Liver (tissue), 9 donors: ENCODE data around the gene CMTM5. TPM values are rescaled to one million over a fixed set of nuclear protein-coding genes. Genes with fewer than 3 reads are reported as not detected.

Experiments
- DNase-seq: peaks from one replicate; pipeline ENCODE4 v3.0.0-alpha.2; 2017; ENCODE audit warnings: low spot score
- H3K27ac ChIP-seq, 2 donors: one replicate each; pipeline ENCODE4 v1.7.0; 2013; ENCODE audit warnings: inconsistent platforms in 2 of 2, low read length in 2 of 2, control low read depth in 1 of 2, low read depth in 1 of 2, mild to moderate bottlenecking in 1 of 2
- H3K27me3 ChIP-seq, 4 donors: one replicate each; pipeline versions ENCODE4 v1.6.1 to v1.7.0; 2013; ENCODE audit warnings: low read length in 3 of 4, inconsistent platforms in 1 of 4, mild to moderate bottlenecking in 1 of 4, moderate library complexity in 1 of 4; ENCODE audit not compliant: control insufficient read depth in 4 of 4, insufficient read depth in 4 of 4
- H3K36me3 ChIP-seq, 4 donors: one replicate each; pipeline versions ENCODE4 v1.6.1 to v1.7.0; 2013; ENCODE audit warnings: low read length in 3 of 4, mild to moderate bottlenecking in 3 of 4, low read depth in 1 of 4, moderate library complexity in 1 of 4; ENCODE audit not compliant: control insufficient read depth in 4 of 4, insufficient read depth in 3 of 4
- H3K4me1 ChIP-seq, 4 donors: one replicate each; pipeline versions ENCODE4 v1.6.1 to v1.7.0; 2013; ENCODE audit warnings: low read length in 3 of 4, mild to moderate bottlenecking in 3 of 4, moderate library complexity in 1 of 4; ENCODE audit not compliant: control insufficient read depth in 4 of 4, insufficient read depth in 4 of 4
- H3K4me3 ChIP-seq, 3 donors: one replicate each; pipeline versions ENCODE4 v1.6.1 to v1.7.0; 2013; ENCODE audit warnings: low read length in 3 of 3, control low read depth in 1 of 3, low read depth in 1 of 3, mild to moderate bottlenecking in 1 of 3
- H3K9ac ChIP-seq, 2 donors: one replicate each; pipeline ENCODE4 v1.7.0; 2013; ENCODE audit warnings: low read length in 2 of 2, mild to moderate bottlenecking in 2 of 2, moderate library complexity in 2 of 2, control low read depth in 1 of 2, low read depth in 1 of 2
- H3K9me3 ChIP-seq, 4 donors: one replicate each; pipeline versions ENCODE4 v1.6.1 to v1.7.0; 2013; ENCODE audit warnings: low read length in 3 of 4; ENCODE audit not compliant: control insufficient read depth in 4 of 4
- ATF3 ChIP-seq: IDR thresholded peaks from 2 replicates; pipeline ENCODE4 v1.6.1; 2016; ENCODE audit warnings: antibody characterized with exemption
- CTCF ChIP-seq: fragments of 150-350 bp; IDR thresholded peaks from 2 replicates; pipeline ENCODE4 v1.5.1; 2017; ENCODE audit warnings: improper control_type of control experiment, low read depth, low read length; ENCODE audit not compliant: missing input control
- EGR1 ChIP-seq, 2 donors: IDR thresholded peaks; 2 replicates each; pipeline ENCODE4 v1.6.1; 2016 to 2018; ENCODE audit warnings: antibody characterized with exemption in 2 of 2, low read depth in 2 of 2
- FOXA2 ChIP-seq: IDR thresholded peaks from 2 replicates; pipeline ENCODE4 v1.6.1; 2016; ENCODE audit warnings: antibody characterized with exemption
- GABPA ChIP-seq, 2 donors: IDR thresholded peaks in 1 of 2; conservative IDR thresholded peaks in 1 of 2; 2 replicates each; pipeline ENCODE4 v1.6.1; 2016; ENCODE audit warnings: antibody characterized with exemption in 2 of 2, mild to moderate bottlenecking in 1 of 2, moderate library complexity in 1 of 2
- HNF4A ChIP-seq, 2 donors: conservative IDR thresholded peaks; 2 replicates each; pipeline ENCODE4 v1.6.1; 2016; ENCODE audit warnings: antibody characterized with exemption in 2 of 2, mild to moderate bottlenecking in 2 of 2
- JUND ChIP-seq, 2 donors: IDR thresholded peaks; 2 replicates each; pipeline ENCODE4 v1.6.1; 2016; ENCODE audit warnings: antibody characterized with exemption in 2 of 2
- MAX ChIP-seq: IDR thresholded peaks from 2 replicates; pipeline ENCODE4 v1.6.1; 2016; ENCODE audit warnings: antibody characterized with exemption
- RAD21 ChIP-seq, 2 donors: IDR thresholded peaks; 2 replicates each; pipeline ENCODE4 v1.6.1; 2016; ENCODE audit warnings: antibody characterized with exemption in 2 of 2, mild to moderate bottlenecking in 2 of 2
- SP1 ChIP-seq: IDR thresholded peaks from 2 replicates; pipeline ENCODE4 v1.6.1; 2018; ENCODE audit warnings: antibody characterized with exemption, mild to moderate bottlenecking
- TAF1 ChIP-seq: conservative IDR thresholded peaks from 2 replicates; pipeline ENCODE4 v1.6.1; 2016; ENCODE audit warnings: antibody characterized with exemption, mild to moderate bottlenecking
- YY1 ChIP-seq: IDR thresholded peaks from 2 replicates; pipeline ENCODE4 v1.6.1; 2016; ENCODE audit warnings: antibody characterized with exemption, mild to moderate bottlenecking
- WGBS: extraction: QIAGEN DNeasy Blood & Tissue Kit; methylation state at CpG from one replicate; pipeline ENCODE4 v1.1.7; 2013; 5-methylcytosine and 5-hydroxymethylcytosine counted together
- polyA plus RNA-seq, 2 donors: library from polyadenylated mRNA; stranded (reverse) in 1 of 2; unstranded in 1 of 2; fragments of 200-250 nt in 1 of 2; fragments of >200 nt in 1 of 2; fragmentation: Nextera tagmentation in 1 of 2; extraction: Ambion mirVana in 1 of 2; gene quantifications; one replicate each; pipeline versions ENCODE4 v1.2.1 to v1.2.3, GENCODE V29; 2013 to 2015
- total RNA-seq, 2 donors: library from RNA; depleted of rRNA; stranded (reverse); fragments of >200 nt; gene quantifications; one replicate each; pipeline ENCODE4 v1.2.3, GENCODE V29; 2014
- TF ChIP-seq, protein P1 (sequence below): IDR thresholded peaks from 2 replicates; pipeline ENCODE4 v1.6.1; 2016; ENCODE audit warnings: antibody characterized with exemption, mild to moderate bottlenecking
- donor health status: healthy.
- donor health status: healthy.
- donor health status: healthy.
- donor health status: healthy.
- donor health status: healthy.

The CMTM5 gene
- total and polyA plus RNA-seq, 4 donors = 0.22 to 5.5 TPM; not detected in 2

GRCh38 chr14:23346693-23347405 is 30.0 kb upstream of the CMTM5 start (continued):
- no peak for TF ChIP-seq CTCF
- no peak for TF ChIP-seq SP1
- no peak for TF ChIP-seq HNF4A (conservative IDR thresholded peaks at IDR 0.05)
- TF ChIP-seq EGR1 (IDR thresholded peaks at IDR 0.05; ENCODE audit: low read depth in 2 of 2) = no peak
- TF ChIP-seq TAF1 = no peak
- no peak for TF ChIP-seq MAX

GRCh38 chr14:23347406-23348296 is 29.2 kb upstream of the CMTM5 start:
- H3K4me1 ChIP-seq = peaks cover 4 to 9% (median 6%) of the 10 kb centered on the region in 4 donors
- H3K9me3 ChIP-seq = no peaks in the 10 kb centered on the region
- peaks cover 0 to 4% (median 0%) of the 10 kb centered on the region in 4 donors for H3K27me3 ChIP-seq
- 94% methylated on average over 19 of the region's 19 CpGs for WGBS
- DNase-seq = no peak
- no peaks in the 10 kb centered on the region for H3K36me3 ChIP-seq
- no peak overlapping the region for H3K4me3 ChIP-seq
- H3K27ac ChIP-seq = no peak overlapping the region
- no peak for TF ChIP-seq RAD21 (IDR thresholded peaks at IDR 0.05)
- no peak for TF ChIP-seq HNF4A (conservative IDR thresholded peaks at IDR 0.05)
- TF ChIP-seq JUND (IDR thresholded peaks at IDR 0.05) = no peak
- TF ChIP-seq CTCF = no peak
- TF ChIP-seq, protein P1, sequence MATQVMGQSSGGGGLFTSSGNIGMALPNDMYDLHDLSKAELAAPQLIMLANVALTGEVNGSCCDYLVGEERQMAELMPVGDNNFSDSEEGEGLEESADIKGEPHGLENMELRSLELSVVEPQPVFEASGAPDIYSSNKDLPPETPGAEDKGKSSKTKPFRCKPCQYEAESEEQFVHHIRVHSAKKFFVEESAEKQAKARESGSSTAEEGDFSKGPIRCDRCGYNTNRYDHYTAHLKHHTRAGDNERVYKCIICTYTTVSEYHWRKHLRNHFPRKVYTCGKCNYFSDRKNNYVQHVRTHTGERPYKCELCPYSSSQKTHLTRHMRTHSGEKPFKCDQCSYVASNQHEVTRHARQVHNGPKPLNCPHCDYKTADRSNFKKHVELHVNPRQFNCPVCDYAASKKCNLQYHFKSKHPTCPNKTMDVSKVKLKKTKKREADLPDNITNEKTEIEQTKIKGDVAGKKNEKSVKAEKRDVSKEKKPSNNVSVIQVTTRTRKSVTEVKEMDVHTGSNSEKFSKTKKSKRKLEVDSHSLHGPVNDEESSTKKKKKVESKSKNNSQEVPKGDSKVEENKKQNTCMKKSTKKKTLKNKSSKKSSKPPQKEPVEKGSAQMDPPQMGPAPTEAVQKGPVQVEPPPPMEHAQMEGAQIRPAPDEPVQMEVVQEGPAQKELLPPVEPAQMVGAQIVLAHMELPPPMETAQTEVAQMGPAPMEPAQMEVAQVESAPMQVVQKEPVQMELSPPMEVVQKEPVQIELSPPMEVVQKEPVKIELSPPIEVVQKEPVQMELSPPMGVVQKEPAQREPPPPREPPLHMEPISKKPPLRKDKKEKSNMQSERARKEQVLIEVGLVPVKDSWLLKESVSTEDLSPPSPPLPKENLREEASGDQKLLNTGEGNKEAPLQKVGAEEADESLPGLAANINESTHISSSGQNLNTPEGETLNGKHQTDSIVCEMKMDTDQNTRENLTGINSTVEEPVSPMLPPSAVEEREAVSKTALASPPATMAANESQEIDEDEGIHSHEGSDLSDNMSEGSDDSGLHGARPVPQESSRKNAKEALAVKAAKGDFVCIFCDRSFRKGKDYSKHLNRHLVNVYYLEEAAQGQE = no peak
- no peak for TF ChIP-seq GABPA (IDR thresholded peaks at IDR 0.05 in 1 of 2, conservative IDR thresholded peaks at IDR 0.05 in 1 of 2)
- TF ChIP-seq ATF3 = no peak
- TF ChIP-seq TAF1 = no peak
- no peak for TF ChIP-seq YY1
- TF ChIP-seq FOXA2 = no peak
- no peak for TF ChIP-seq EGR1 (IDR thresholded peaks at IDR 0.05; ENCODE audit: low read depth in 2 of 2)
- no peak overlapping the region for H3K9ac ChIP-seq
